K562 (cell line): ENCODE data around the gene RGS9. TPM values are rescaled to one million over a fixed set of nuclear protein-coding genes. Genes with fewer than 3 reads are reported as not detected.

Source experiments
- ATAC-seq: fragments of 200-7000 bp; cut with Tn5 transposase; 3 replicates; pipeline ENCODE4 v1.9.1; 2020; ENCODE audit warnings: moderate library complexity
- BruUV-seq: library from RNA; stranded (reverse); fragments of 400-500 nt; replicated peaks from 2 replicates; lab custom pipeline; 2021; lab: Mats Ljungman, UMichigan
- CTCF ChIA-PET: fragments of 300-600 bp; formaldehyde crosslinking; extraction: SDS; loops from one replicate; lab custom pipeline; 2021; ENCODE audit warnings: low intra/inter-chr PET ratio; lab: Yijun Ruan, JAX
- POLR2A ChIA-PET: fragments of 300-600, 350-650 bp; sonication (Branson Sonifier 250); formaldehyde crosslinking; extraction: SDS; loops from one replicate; lab custom pipeline; 2021; ENCODE audit warnings: antibody characterized with exemption, inconsistent platforms; lab: Yijun Ruan, JAX
- DNase-seq, 4 experiments: peaks; one replicate each; pipeline versions ENCODE4 v3.0.0 to v3.0.0-alpha.2; 2011 to 2018; ENCODE audit warnings: low spot score in 3 of 4, mixed read lengths in 3 of 4; ENCODE audit errors: extremely low read depth in 1 of 4
- FAIRE-seq: peaks from 2 replicates; lab custom pipeline; 2011; peaks lifted over from hg19 to GRCh38; lab: Jason Lieb, UNC
- H2AFZ ChIP-seq: 2 replicates; pipeline ENCODE4 v1.6.0; 2011; ENCODE audit warnings: low read depth, low read length, control low read depth, inconsistent platforms
- H3K27ac ChIP-seq: fragments of 200-600 bp; 3 replicates; pipeline ENCODE4 v1.8.0; 2011; ENCODE audit warnings: low read depth, mild to moderate bottlenecking, control low read depth, inconsistent platforms, low read length, moderate library complexity, mixed read lengths; ENCODE audit errors: extremely low read depth
- H3K27me3 ChIP-seq, 2 experiments: fragments of 300-600 bp in 1 of 2; 2 replicates in 1 of 2; 3 replicates in 1 of 2; pipeline versions ENCODE4 v1.6.0 to v1.8.0; 2011; ENCODE audit warnings: inconsistent platforms in 2 of 2, low read length in 2 of 2, mild to moderate bottlenecking in 1 of 2, mixed read lengths in 1 of 2, moderate library complexity in 1 of 2; ENCODE audit not compliant: control insufficient read depth in 2 of 2, insufficient read depth in 2 of 2
- H3K36me3 ChIP-seq: fragments of 300-600 bp; 3 replicates; pipeline ENCODE4 v1.8.0; 2011; ENCODE audit warnings: mild to moderate bottlenecking, low read length, inconsistent platforms; ENCODE audit not compliant: control insufficient read depth, insufficient read depth
- H3K4me1 ChIP-seq, 2 experiments: fragments of 200-600 bp in 1 of 2; replicated peaks in 1 of 2; 2 replicates in 1 of 2; 3 replicates in 1 of 2; pipeline versions ENCODE4 v1.5.1 to v1.8.0; 2011; ENCODE audit warnings: inconsistent platforms in 2 of 2, low read length in 2 of 2, mild to moderate bottlenecking in 1 of 2, mixed read lengths in 1 of 2, moderate library complexity in 1 of 2; ENCODE audit not compliant: control insufficient read depth in 2 of 2, insufficient read depth in 2 of 2
- H3K4me2 ChIP-seq: 2 replicates; pipeline ENCODE4 v1.6.1; 2011; ENCODE audit warnings: low read length, control low read depth, inconsistent platforms, mixed read lengths; ENCODE audit not compliant: insufficient read depth
- H3K4me3 ChIP-seq: fragments of 200-600 bp; sonication (generic), shearing (Covaris generic); 2 replicates; pipeline ENCODE4 v1.5.1; 2016; ENCODE audit warnings: control low read depth, inconsistent platforms
- H3K79me2 ChIP-seq: fragments of 200-600 bp; 3 replicates; pipeline ENCODE4 v1.8.0; 2011; ENCODE audit warnings: low read length, inconsistent platforms; ENCODE audit not compliant: control insufficient read depth, insufficient read depth
- H3K9ac ChIP-seq, 2 experiments: 2 replicates each; pipeline versions ENCODE4 v1.6.0 to v1.6.1; 2011; ENCODE audit warnings: low read depth in 2 of 2, low read length in 2 of 2, control low read depth in 1 of 2, inconsistent platforms in 1 of 2, mild to moderate bottlenecking in 1 of 2, mixed read lengths in 1 of 2; ENCODE audit not compliant: insufficient read depth in 1 of 2
- H3K9me1 ChIP-seq: one replicate; pipeline ENCODE4 v1.6.0; 2011; ENCODE audit warnings: inconsistent platforms, mild to moderate bottlenecking, low read length, moderate library complexity; ENCODE audit not compliant: control insufficient read depth, insufficient read depth
- H3K9me3 ChIP-seq: replicated peaks from 2 replicates; pipeline ENCODE4 v1.5.1; 2011; ENCODE audit warnings: low read depth, low read length, inconsistent platforms; ENCODE audit not compliant: control insufficient read depth, insufficient read depth
- H4K20me1 ChIP-seq: replicated peaks from 2 replicates; pipeline ENCODE4 v1.6.1; 2011; ENCODE audit warnings: low read length, inconsistent platforms, mixed read lengths; ENCODE audit not compliant: control insufficient read depth, insufficient read depth
- ARNT ChIP-seq, 2 experiments: fragments of 450-650 bp; IDR thresholded peaks; 2 replicates each; pipeline ENCODE4 v1.6.1; 2016; ENCODE audit warnings: mild to moderate bottlenecking in 1 of 2
- E2F3 ChIP-seq: fragments of 250-450 bp; sonication (Bioruptor Pico); IDR thresholded peaks from 2 replicates; pipeline ENCODE4 v1.4.0; 2020; ENCODE audit warnings: mild to moderate bottlenecking
- ELF4 ChIP-seq: fragments of 450-650 bp; formaldehyde crosslinking; IDR thresholded peaks from 2 replicates; pipeline ENCODE4 v1.4.0; 2022; ENCODE audit warnings: missing genetic modification characterization
- ELK1 ChIP-seq: sonication (generic); formaldehyde crosslinking; IDR thresholded peaks from 2 replicates; pipeline ENCODE4 v1.8.1; 2022; ENCODE audit warnings: missing genetic modification reagents
- FOXJ3 ChIP-seq: sonication (generic); formaldehyde crosslinking; IDR thresholded peaks from 2 replicates; pipeline ENCODE4 v1.4.0; 2020; ENCODE audit warnings: mild to moderate bottlenecking, missing genetic modification reagents
- HMBOX1 ChIP-seq: sonication (generic); IDR thresholded peaks from 2 replicates; pipeline ENCODE4 v1.6.1; 2016
- TAF15 ChIP-seq: fragments of 200-400 bp; formaldehyde crosslinking; IDR thresholded peaks from 2 replicates; pipeline ENCODE4 v1.6.1; 2017; ENCODE audit warnings: mild to moderate bottlenecking, low read depth, low read length, moderate library complexity
- THAP12 ChIP-seq: fragments of 250-450 bp; sonication (Bioruptor Pico); IDR thresholded peaks from 2 replicates; pipeline ENCODE4 v1.9.0; 2021; ENCODE audit warnings: mild to moderate bottlenecking, inconsistent platforms
- USF2 ChIP-seq: sonication (generic); formaldehyde crosslinking; IDR thresholded peaks from 2 replicates; pipeline ENCODE4 v1.5.0; 2020; ENCODE audit warnings: missing genetic modification reagents
- ZNF134 ChIP-seq: fragments of 250-450 bp; sonication (Bioruptor Pico); conservative IDR thresholded peaks from 2 replicates; pipeline ENCODE4 v1.4.0; 2020
- ZNF23 ChIP-seq: fragments of 250-450 bp; sonication (Bioruptor Pico); IDR thresholded peaks from 2 replicates; pipeline ENCODE4 v1.4.0; 2020; ENCODE audit warnings: mild to moderate bottlenecking
- ZNF609 ChIP-seq: sonication (generic); formaldehyde crosslinking; IDR thresholded peaks from 2 replicates; pipeline ENCODE4 v1.8.1; 2023; ENCODE audit warnings: missing genetic modification reagents, mild to moderate bottlenecking, borderline replicate concordance
- WGBS: fragments of 100-300 bp; shearing (Covaris generic); methylation state at CpG from one replicate; pipeline ENCODE4 v1.1.6; 2016; ENCODE audit warnings: low coverage, mixed read lengths; ENCODE audit not compliant: insufficient coverage; ENCODE audit errors: missing lambda C conversion rate; 5-methylcytosine and 5-hydroxymethylcytosine counted together
- in situ Hi-C: fragments of 300-500 bp; cut with MboI; formaldehyde crosslinking; loops from 4 replicates; pipeline ENCODE4 v1.15.0; 2018; ENCODE audit warnings: inconsistent platforms, mixed read lengths
- intact Hi-C: fragments of 100-400 bp; cut with micrococcal nuclease; formaldehyde crosslinking; loops from 2 replicates; pipeline ENCODE4 v1.14.2; 2022
- polyA plus RNA-seq, 8 experiments: library from polyadenylated mRNA; depleted of rRNA in 4 of 8; stranded (reverse) in 5 of 8; unstranded in 3 of 8; fragments of >200 nt; fragmentation: Nextera tagmentation in 2 of 8; fragmentation: Illumina TruSeq in 1 of 8; extraction: Ambion mirVana in 2 of 8; extraction: Trizol in 1 of 8; gene quantifications; 2 replicates each; pipeline versions ENCODE4 v1.2.1 to v1.2.3, GENCODE V29; 2011 to 2014; ENCODE audit warnings: inconsistent platforms in 1 of 8, missing spikeins in 1 of 8
- total RNA-seq, 7 experiments: library from RNA; depleted of rRNA in 6 of 7; stranded (reverse); fragments of >200 nt in 6 of 7; fragmentation: Illumina TruSeq in 2 of 7; extraction: Trizol in 2 of 7; gene quantifications; 2 replicates each; pipeline versions ENCODE4 v1.2.1 to v1.2.3, GENCODE V29; 2011 to 2021; ENCODE audit warnings: low replicate concordance in 1 of 7

The RGS9 gene
- total and polyA plus RNA-seq, 9 of the 15 experiments (the other 6 are each of a cell fraction or from before 2014, with no cell fraction given) = 0.18 to 1.4 (median 0.55) TPM

- DNase-seq (no peak), ATAC-seq (no peak), FAIRE-seq (no peak)
- no peak overlapping the region for H3K9ac ChIP-seq
- no peaks in the 10 kb centered on the region for H3K9me3 ChIP-seq
- no TSS peak for BruUV-seq
- no peaks in the 10 kb centered on the region for H4K20me1 ChIP-seq
- POLR2A ChIA-PET = no interaction called here
- H3K4me1 ChIP-seq = no peaks in the 10 kb centered on the region; a peak in 1 of 5 replicates
- no peak overlapping the region for H3K4me3 ChIP-seq
- no peaks in the 10 kb centered on the region for H3K79me2 ChIP-seq
- H3K27ac ChIP-seq = no peak overlapping the region
- CTCF ChIA-PET = no interaction called here
- intact Hi-C loops = loop anchor here (10.0 kb wide), 1 partner anchor 886 kb away; no protein-coding TSS in a partner anchor
- H3K27me3 ChIP-seq = no peaks in the 10 kb centered on the region
- 0 out of 2 replicates have a peak overlapping the region, but pooled peaks have one; percentile 15 for H2AFZ ChIP-seq
- H3K4me2 ChIP-seq = no peak overlapping the region
- H3K36me3 ChIP-seq = no peaks in the 10 kb centered on the region
- in situ Hi-C loops = loop anchor here (10.0 kb wide), 1 partner anchor 226 kb away; no protein-coding TSS in a partner anchor
- no peaks in the 10 kb centered on the region for H3K9me1 ChIP-seq
- WGBS = 43% methylated on average over 6 of the region's 6 CpGs
- TF ChIP-seq ZNF609 (CRISPR knock-in tag) (no peak), TAF15 (no peak), ARNT (IDR thresholded peaks at IDR 0.05) (no peak), ELK1 (CRISPR knock-in tag) (no peak), ZNF23 (no peak), THAP12 (CRISPR knock-in tag) (no peak), E2F3 (CRISPR knock-in tag) (no peak), ZNF134 (no peak), HMBOX1 (no peak), ELF4 (CRISPR knock-in tag) (no peak), FOXJ3 (no peak), USF2 (CRISPR knock-in tag) (no peak)
Observed at GRCh38 chr17:65190467-65191097, 53.4 kb downstream of the RGS9 start.
